T-helper 2 cell treated with Interferon-gamma antibody and Interleukin-4, amounts not matched to agents 5 μg/mL and 100 μg/mL, for 36 hours (primary cell): Measurements from ENCODE around the gene HSF4.
A peak's percentile ranks its signal among the peaks of the same experiment; 100 is the strongest.

Experiments used
- DNase-seq: peaks from one replicate; pipeline ENCODE4 v3.0.0; 2021; ENCODE audit warnings: low spot score
- H3K27ac Mint-ChIP-seq: one replicate; pipeline ENCODE4 v1.8.0; 2021; ENCODE audit warnings: mild to moderate bottlenecking, mixed read lengths
- H3K27me3 Mint-ChIP-seq: one replicate; pipeline ENCODE4 v1.8.0; 2021; ENCODE audit warnings: low read depth, mixed read lengths
- H3K36me3 Mint-ChIP-seq: one replicate; pipeline ENCODE4 v1.8.0; 2021; ENCODE audit warnings: low read depth, mixed read lengths
- H3K4me1 Mint-ChIP-seq: one replicate; pipeline ENCODE4 v1.8.0; 2021; ENCODE audit warnings: low read depth, mixed read lengths
- H3K4me3 Mint-ChIP-seq: one replicate; pipeline ENCODE4 v1.8.0; 2022; ENCODE audit warnings: mild to moderate bottlenecking, moderate library complexity, mixed read lengths
- H3K9me3 Mint-ChIP-seq: one replicate; pipeline ENCODE4 v1.8.0; 2021; ENCODE audit warnings: mixed read lengths

HSF4 gene

DNA sequence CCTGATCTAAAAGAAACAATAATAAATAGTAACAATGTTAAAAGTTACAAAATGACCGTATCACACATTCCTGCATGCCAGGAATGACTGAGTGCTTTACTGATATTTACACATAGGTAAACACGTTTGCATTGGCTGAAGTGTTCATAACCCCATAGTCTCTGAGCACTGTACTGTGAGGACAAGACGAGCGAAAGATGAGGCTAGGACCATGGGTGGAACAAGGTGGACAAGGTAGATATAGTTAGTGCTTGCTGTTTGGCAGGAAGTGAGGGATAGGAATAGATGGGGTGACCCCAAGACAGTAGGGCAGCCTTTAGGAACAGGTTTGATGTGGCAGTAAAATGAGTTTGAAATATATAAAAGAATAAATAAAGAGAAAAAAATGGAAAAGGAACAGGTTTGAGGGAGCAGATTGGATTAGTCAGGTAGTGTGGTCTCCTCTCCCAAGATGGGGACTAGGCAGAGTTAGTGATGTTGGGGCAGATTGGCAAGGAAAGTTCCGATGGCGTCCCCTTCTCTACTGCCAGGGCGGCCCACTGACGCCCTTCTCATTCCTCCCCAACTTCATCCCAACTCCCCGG is 27.0 kb downstream of the HSF4 start:
- Mint-ChIP-seq H3K36me3 (peaks cover 40% of the 10 kb centered on the region), H3K4me1 (peaks cover 32% of the 10 kb centered on the region), H3K27ac (peak overlapping the region; percentile 86), H3K27me3 (no peaks in the 10 kb centered on the region), H3K9me3 (no peaks in the 10 kb centered on the region), H3K4me3 (peak overlapping the region; percentile 95)
- DNase-seq = no peak

GRCh38 chr16:67191995-67192681 is 27.6 kb downstream of the HSF4 start, which contains the start of gene E2F4:
Gene E2F4, plus strand, starts transcription at chr16:67192155. Its CDS starts 73 bp downstream, at chr16:67192228.
- peak within 1 kb of the TSS; percentile 95 for H3K4me3 Mint-ChIP-seq
- H3K27ac Mint-ChIP-seq = peak within 1 kb of the TSS; percentile 86
- no peaks in the 10 kb centered on the region for H3K9me3 Mint-ChIP-seq
- peaks cover 45% of the 10 kb centered on the region for H3K36me3 Mint-ChIP-seq
- H3K4me1 Mint-ChIP-seq = peaks cover 32% of the 10 kb centered on the region
- peak; percentile 89 for DNase-seq
- no peaks in the 10 kb centered on the region for H3K27me3 Mint-ChIP-seq

GRCh38 chr16:67192781-67193361 is 28.3 kb downstream of the HSF4 start:
- H3K36me3 Mint-ChIP-seq = peaks cover 49% of the 10 kb centered on the region
- H3K27me3 Mint-ChIP-seq = no peaks in the 10 kb centered on the region
- H3K9me3 Mint-ChIP-seq = no peaks in the 10 kb centered on the region
- peak overlapping the region; percentile 95 for H3K4me3 Mint-ChIP-seq
- peak overlapping the region; percentile 69 for H3K27ac Mint-ChIP-seq
- H3K4me1 Mint-ChIP-seq = peaks cover 32% of the 10 kb centered on the region
- no peak for DNase-seq

DNA sequence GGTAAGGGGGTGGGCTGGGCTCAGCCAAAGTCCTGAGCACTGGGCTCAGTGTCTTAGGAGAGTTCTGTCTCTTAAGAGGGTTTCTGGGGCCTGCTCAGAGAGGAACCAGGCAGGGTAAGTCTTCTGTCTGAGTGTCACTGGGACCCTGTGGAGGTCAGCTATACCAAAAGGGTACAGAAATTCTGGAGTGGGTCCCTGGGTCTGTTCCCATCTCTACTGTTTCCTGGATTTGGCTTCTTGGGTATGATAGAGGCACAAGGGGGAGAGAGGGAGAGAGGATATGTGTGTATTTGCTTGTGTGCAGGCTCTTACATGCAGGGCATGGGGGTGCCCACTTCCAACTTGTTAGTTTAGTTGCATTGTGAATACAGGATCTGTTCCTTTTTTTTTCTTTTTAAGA is 29.0 kb downstream of the HSF4 start:
- Mint-ChIP-seq H3K36me3 (peaks cover 55% of the 10 kb centered on the region), H3K9me3 (no peaks in the 10 kb centered on the region), H3K27ac (peak overlapping the region; percentile 32), H3K4me1 (peaks cover 32% of the 10 kb centered on the region), H3K27me3 (no peaks in the 10 kb centered on the region), H3K4me3 (peak overlapping the region; percentile 95)
- no peak for DNase-seq

- Mint-ChIP-seq H3K9me3 (no peaks in the 10 kb centered on the region), H3K4me3 (peak overlapping the region; percentile 95), H3K27me3 (no peaks in the 10 kb centered on the region), H3K36me3 (peaks cover 56% of the 10 kb centered on the region), H3K4me1 (peaks cover 32% of the 10 kb centered on the region), H3K27ac (no peak overlapping the region)
- no peak for DNase-seq
Observed at GRCh38 chr16:67194260-67194659, 29.7 kb downstream of the HSF4 start.

DNA sequence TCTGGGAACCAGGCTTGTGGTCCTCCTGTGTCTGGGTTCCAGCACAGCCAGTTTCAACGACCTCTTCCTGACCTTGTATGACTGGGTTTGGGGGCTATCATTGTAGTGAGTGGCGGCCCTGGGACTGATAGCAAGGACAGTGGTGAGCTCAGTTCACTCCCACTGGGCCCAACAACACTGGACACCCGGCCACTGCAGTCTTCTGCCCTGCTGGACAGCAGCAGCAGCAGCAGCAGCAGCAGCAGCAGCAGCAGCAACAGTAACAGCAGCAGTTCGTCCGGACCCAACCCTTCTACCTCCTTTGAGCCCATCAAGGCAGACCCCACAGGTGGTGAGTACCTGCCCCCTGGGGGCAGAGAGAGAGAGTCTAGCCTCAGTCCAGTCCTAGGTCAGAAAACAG is 31.1 kb downstream of the HSF4 start:
- Mint-ChIP-seq H3K27ac (peak overlapping the region; percentile 17), H3K4me3 (no peak overlapping the region), H3K36me3 (peaks cover 61% of the 10 kb centered on the region), H3K27me3 (no peaks in the 10 kb centered on the region), H3K9me3 (no peaks in the 10 kb centered on the region), H3K4me1 (peaks cover 32% of the 10 kb centered on the region)
- no peak for DNase-seq

DNA sequence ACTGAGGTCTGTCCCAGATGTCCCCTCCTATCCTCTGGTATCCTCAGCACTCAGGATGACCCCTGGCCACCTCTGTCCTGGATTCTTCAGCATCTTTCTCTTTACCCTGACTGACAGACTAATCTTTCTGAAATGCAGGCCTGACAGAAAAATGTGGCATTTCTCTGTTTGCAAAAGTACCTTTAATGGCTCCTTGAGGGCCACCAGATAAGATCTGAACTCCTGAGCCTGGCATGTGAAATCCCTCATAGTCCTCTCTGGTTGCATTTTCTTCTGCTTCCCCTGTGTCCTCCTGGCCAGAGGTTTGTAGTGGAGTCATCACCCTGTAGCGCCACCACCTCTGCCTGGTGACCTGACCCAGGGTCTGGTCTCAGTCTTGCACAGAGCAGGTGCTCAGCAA is 32.3 kb downstream of the HSF4 start:
- Mint-ChIP-seq H3K4me1 (peaks cover 23% of the 10 kb centered on the region), H3K9me3 (no peaks in the 10 kb centered on the region), H3K4me3 (no peak overlapping the region), H3K27ac (no peak overlapping the region), H3K27me3 (no peaks in the 10 kb centered on the region), H3K36me3 (peaks cover 61% of the 10 kb centered on the region)
- DNase-seq = no peak

DNA sequence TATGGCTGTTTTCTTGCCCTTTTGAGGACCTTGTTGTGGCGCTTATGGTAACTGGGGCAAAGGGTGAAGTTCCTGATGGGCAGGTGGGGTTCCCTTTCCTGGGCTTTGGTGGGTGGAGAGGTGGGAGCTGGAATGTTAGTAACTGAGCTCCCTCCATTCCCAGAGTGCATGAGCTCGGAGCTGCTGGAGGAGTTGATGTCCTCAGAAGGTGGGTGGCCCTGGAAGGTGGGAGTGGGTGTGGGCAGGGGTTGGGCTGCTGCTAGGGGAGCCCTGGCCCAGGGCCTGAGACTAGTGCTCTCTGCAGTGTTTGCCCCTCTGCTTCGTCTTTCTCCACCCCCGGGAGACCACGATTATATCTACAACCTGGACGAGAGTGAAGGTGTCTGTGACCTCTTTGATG is 33.2 kb downstream of the HSF4 start:
- H3K27me3 Mint-ChIP-seq = no peaks in the 10 kb centered on the region
- no peak for DNase-seq
- H3K4me1 Mint-ChIP-seq = peaks cover 19% of the 10 kb centered on the region
- no peak overlapping the region for H3K27ac Mint-ChIP-seq
- no peak overlapping the region for H3K4me3 Mint-ChIP-seq
- H3K9me3 Mint-ChIP-seq = no peaks in the 10 kb centered on the region
- peaks cover 57% of the 10 kb centered on the region for H3K36me3 Mint-ChIP-seq

DNA sequence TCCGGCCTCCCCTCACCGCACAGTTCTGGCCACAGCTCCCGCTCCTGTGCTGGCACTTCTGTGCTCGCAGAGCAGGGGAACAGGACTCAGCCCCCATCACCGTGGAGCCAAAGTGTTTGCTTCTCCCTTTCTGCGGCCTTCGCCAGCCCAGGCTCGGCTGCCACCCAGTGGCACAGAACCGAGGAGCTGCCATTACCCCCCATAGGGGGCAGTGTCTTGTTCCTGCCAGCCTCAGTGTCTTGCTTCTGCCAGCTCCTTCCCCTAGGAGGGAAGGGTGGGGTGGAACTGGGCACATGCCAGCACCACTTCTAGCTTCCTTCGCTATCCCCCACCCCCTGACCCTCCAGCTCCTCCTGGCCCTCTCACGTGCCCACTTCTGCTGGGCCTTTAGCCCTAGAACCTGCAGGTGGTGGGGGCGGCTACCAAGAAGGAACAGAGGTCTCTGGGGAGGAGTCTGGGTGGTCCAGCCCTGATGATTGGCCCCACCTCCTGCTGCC is 33.7 kb downstream of the HSF4 start:
- H3K4me1 Mint-ChIP-seq = peaks cover 13% of the 10 kb centered on the region
- DNase-seq = no peak
- no peaks in the 10 kb centered on the region for H3K27me3 Mint-ChIP-seq
- no peak overlapping the region for H3K4me3 Mint-ChIP-seq
- peaks cover 51% of the 10 kb centered on the region for H3K36me3 Mint-ChIP-seq
- no peak overlapping the region for H3K27ac Mint-ChIP-seq
- H3K9me3 Mint-ChIP-seq = no peaks in the 10 kb centered on the region

GRCh38 chr16:67199011-67199807 is 34.7 kb downstream of the HSF4 start, which contains the start of gene ELMO3:
Gene ELMO3, plus strand, starts transcription at chr16:67199131. Its CDS starts 196 bp downstream, at chr16:67199327.
- Mint-ChIP-seq H3K36me3 (peaks cover 46% of the 10 kb centered on the region), H3K9me3 (no peaks in the 10 kb centered on the region), H3K27ac (no peak within 1 kb of the TSS), H3K4me3 (no peak within 1 kb of the TSS), H3K27me3 (no peaks in the 10 kb centered on the region), H3K4me1 (peaks cover 4% of the 10 kb centered on the region)
- DNase-seq = no peak

DNA sequence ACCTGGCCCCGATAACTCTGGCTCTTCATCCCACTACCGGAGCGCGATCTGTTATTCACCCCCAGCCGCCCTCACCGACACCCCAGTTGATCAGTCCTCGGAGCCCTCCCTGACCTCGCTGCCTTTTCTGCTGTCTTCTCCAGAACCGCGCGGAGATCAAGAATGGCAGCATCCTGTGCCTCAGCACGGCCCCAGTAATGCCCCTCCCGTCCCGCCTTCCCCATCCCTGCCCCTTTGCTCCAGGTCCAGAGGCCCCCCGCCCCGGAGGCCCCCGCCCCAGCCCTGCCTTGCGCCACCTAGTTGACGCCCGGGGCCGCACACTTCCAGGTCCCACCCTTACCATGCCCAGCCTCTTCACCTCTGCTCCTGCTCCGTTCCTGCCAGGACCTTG is 35.3 kb downstream of the HSF4 start:
- Mint-ChIP-seq H3K27me3 (no peaks in the 10 kb centered on the region), H3K4me3 (no peak overlapping the region), H3K27ac (no peak overlapping the region), H3K9me3 (no peaks in the 10 kb centered on the region), H3K4me1 (peaks cover 4% of the 10 kb centered on the region), H3K36me3 (peaks cover 42% of the 10 kb centered on the region)
- DNase-seq = no peak

- peaks cover 4% of the 10 kb centered on the region for H3K4me1 Mint-ChIP-seq
- H3K27me3 Mint-ChIP-seq = no peaks in the 10 kb centered on the region
- no peak for DNase-seq
- peaks cover 35% of the 10 kb centered on the region for H3K36me3 Mint-ChIP-seq
- no peak overlapping the region for H3K4me3 Mint-ChIP-seq
- H3K27ac Mint-ChIP-seq = no peak overlapping the region
- H3K9me3 Mint-ChIP-seq = no peaks in the 10 kb centered on the region
Observed at GRCh38 chr16:67200491-67200890, 35.9 kb downstream of the HSF4 start.

- H3K27ac Mint-ChIP-seq = no peak overlapping the region
- no peaks in the 10 kb centered on the region for H3K27me3 Mint-ChIP-seq
- DNase-seq = no peak
- H3K4me1 Mint-ChIP-seq = no peaks in the 10 kb centered on the region
- H3K4me3 Mint-ChIP-seq = no peak overlapping the region
- H3K9me3 Mint-ChIP-seq = no peaks in the 10 kb centered on the region
- peaks cover 23% of the 10 kb centered on the region for H3K36me3 Mint-ChIP-seq
Observed at GRCh38 chr16:67201411-67202345, 37.1 kb downstream of the HSF4 start.
